Liver (tissue), 9 donors: Measurements from ENCODE around the gene TOMM70. TPM values are rescaled to one million over a fixed set of nuclear protein-coding genes. Genes with fewer than 3 reads are reported as not detected.

ENCODE experiments used
- DNase-seq: peaks from one replicate; pipeline ENCODE4 v3.0.0-alpha.2; 2017; ENCODE audit warnings: low spot score
- H3K27ac ChIP-seq, 2 donors: one replicate each; pipeline ENCODE4 v1.7.0; 2013; ENCODE audit warnings: inconsistent platforms in 2 of 2, low read length in 2 of 2, control low read depth in 1 of 2, low read depth in 1 of 2, mild to moderate bottlenecking in 1 of 2
- H3K27me3 ChIP-seq, 4 donors: one replicate each; pipeline versions ENCODE4 v1.6.1 to v1.7.0; 2013; ENCODE audit warnings: low read length in 3 of 4, inconsistent platforms in 1 of 4, mild to moderate bottlenecking in 1 of 4, moderate library complexity in 1 of 4; ENCODE audit not compliant: control insufficient read depth in 4 of 4, insufficient read depth in 4 of 4
- H3K36me3 ChIP-seq, 4 donors: one replicate each; pipeline versions ENCODE4 v1.6.1 to v1.7.0; 2013; ENCODE audit warnings: low read length in 3 of 4, mild to moderate bottlenecking in 3 of 4, low read depth in 1 of 4, moderate library complexity in 1 of 4; ENCODE audit not compliant: control insufficient read depth in 4 of 4, insufficient read depth in 3 of 4
- H3K4me1 ChIP-seq, 4 donors: one replicate each; pipeline versions ENCODE4 v1.6.1 to v1.7.0; 2013; ENCODE audit warnings: low read length in 3 of 4, mild to moderate bottlenecking in 3 of 4, moderate library complexity in 1 of 4; ENCODE audit not compliant: control insufficient read depth in 4 of 4, insufficient read depth in 4 of 4
- H3K4me3 ChIP-seq, 3 donors: one replicate each; pipeline versions ENCODE4 v1.6.1 to v1.7.0; 2013; ENCODE audit warnings: low read length in 3 of 3, control low read depth in 1 of 3, low read depth in 1 of 3, mild to moderate bottlenecking in 1 of 3
- H3K9ac ChIP-seq, 2 donors: one replicate each; pipeline ENCODE4 v1.7.0; 2013; ENCODE audit warnings: low read length in 2 of 2, mild to moderate bottlenecking in 2 of 2, moderate library complexity in 2 of 2, control low read depth in 1 of 2, low read depth in 1 of 2
- H3K9me3 ChIP-seq, 4 donors: one replicate each; pipeline versions ENCODE4 v1.6.1 to v1.7.0; 2013; ENCODE audit warnings: low read length in 3 of 4; ENCODE audit not compliant: control insufficient read depth in 4 of 4
- EGR1 ChIP-seq, 2 donors: IDR thresholded peaks; 2 replicates each; pipeline ENCODE4 v1.6.1; 2016 to 2018; ENCODE audit warnings: antibody characterized with exemption in 2 of 2, low read depth in 2 of 2
- FOXA2 ChIP-seq: IDR thresholded peaks from 2 replicates; pipeline ENCODE4 v1.6.1; 2016; ENCODE audit warnings: antibody characterized with exemption
- GABPA ChIP-seq, 2 donors: IDR thresholded peaks in 1 of 2; conservative IDR thresholded peaks in 1 of 2; 2 replicates each; pipeline ENCODE4 v1.6.1; 2016; ENCODE audit warnings: antibody characterized with exemption in 2 of 2, mild to moderate bottlenecking in 1 of 2, moderate library complexity in 1 of 2
- HNF4A ChIP-seq, 2 donors: conservative IDR thresholded peaks; 2 replicates each; pipeline ENCODE4 v1.6.1; 2016; ENCODE audit warnings: antibody characterized with exemption in 2 of 2, mild to moderate bottlenecking in 2 of 2
- JUND ChIP-seq, 2 donors: IDR thresholded peaks; 2 replicates each; pipeline ENCODE4 v1.6.1; 2016; ENCODE audit warnings: antibody characterized with exemption in 2 of 2
- NR2F2 ChIP-seq: IDR thresholded peaks from 2 replicates; pipeline ENCODE4 v1.6.1; 2016; ENCODE audit warnings: antibody characterized with exemption
- RXRA ChIP-seq, 2 donors: IDR thresholded peaks; 2 replicates each; pipeline ENCODE4 v1.6.1; 2017 to 2018; ENCODE audit warnings: antibody characterized with exemption in 2 of 2, mild to moderate bottlenecking in 1 of 2
- SP1 ChIP-seq: IDR thresholded peaks from 2 replicates; pipeline ENCODE4 v1.6.1; 2018; ENCODE audit warnings: antibody characterized with exemption, mild to moderate bottlenecking
- TAF1 ChIP-seq: conservative IDR thresholded peaks from 2 replicates; pipeline ENCODE4 v1.6.1; 2016; ENCODE audit warnings: antibody characterized with exemption, mild to moderate bottlenecking
- YY1 ChIP-seq: IDR thresholded peaks from 2 replicates; pipeline ENCODE4 v1.6.1; 2016; ENCODE audit warnings: antibody characterized with exemption, mild to moderate bottlenecking
- WGBS: extraction: QIAGEN DNeasy Blood & Tissue Kit; methylation state at CpG from one replicate; pipeline ENCODE4 v1.1.7; 2013; 5-methylcytosine and 5-hydroxymethylcytosine counted together
- polyA plus RNA-seq, 2 donors: library from polyadenylated mRNA; stranded (reverse) in 1 of 2; unstranded in 1 of 2; fragments of 200-250 nt in 1 of 2; fragments of >200 nt in 1 of 2; fragmentation: Nextera tagmentation in 1 of 2; extraction: Ambion mirVana in 1 of 2; gene quantifications; one replicate each; pipeline versions ENCODE4 v1.2.1 to v1.2.3, GENCODE V29; 2013 to 2015
- total RNA-seq, 2 donors: library from RNA; depleted of rRNA; stranded (reverse); fragments of >200 nt; gene quantifications; one replicate each; pipeline ENCODE4 v1.2.3, GENCODE V29; 2014
- TF ChIP-seq, protein P1 (sequence below): IDR thresholded peaks from 2 replicates; pipeline ENCODE4 v1.6.1; 2016; ENCODE audit warnings: antibody characterized with exemption, mild to moderate bottlenecking
- TF ChIP-seq, protein P2 (sequence below): IDR thresholded peaks from 2 replicates; pipeline ENCODE4 v1.6.1; 2016; ENCODE audit warnings: antibody characterized with exemption
- TF ChIP-seq, protein P3 (sequence below): IDR thresholded peaks from 2 replicates; pipeline ENCODE4 v1.6.1; 2016; ENCODE audit warnings: antibody characterized with exemption
- TF ChIP-seq, protein P4 (sequence below): IDR thresholded peaks from 2 replicates; pipeline ENCODE4 v1.6.1; 2016; ENCODE audit warnings: antibody characterized with exemption
- donor health status: healthy.
- donor health status: healthy.
- donor health status: healthy.
- donor health status: healthy.
- donor health status: healthy.

TOMM70 gene
- total and polyA plus RNA-seq, 4 donors: 16.7 to 55.8 (median 32.6) TPM

DNA sequence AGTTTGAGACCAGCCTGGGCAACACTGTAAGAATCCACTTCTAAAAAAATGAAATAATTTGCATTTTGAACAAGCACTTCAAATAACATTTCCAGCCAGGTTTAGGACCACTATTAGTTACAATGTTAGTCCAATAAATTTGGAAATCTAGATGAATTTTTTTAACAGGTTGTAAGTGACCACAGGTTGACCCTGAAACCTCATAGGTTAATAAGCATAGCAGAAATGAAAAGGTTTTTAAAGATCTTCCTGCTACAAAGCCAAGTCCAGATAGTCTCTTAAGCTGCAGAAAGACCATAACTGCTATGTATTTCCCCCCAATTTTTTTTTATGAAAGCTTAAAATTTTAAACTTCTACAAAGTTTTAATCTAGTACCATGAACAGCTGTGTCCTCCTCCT is 67.8 kb downstream of the TOMM70 start:
- Histone ChIP-seq H3K27ac (peak overlapping the region; percentile 19 to 59), H3K4me3 (no peak overlapping the region), H3K9ac (peak overlapping the region in 1 of 2 donors; percentile 19), H3K9me3 (no peaks in the 10 kb centered on the region), H3K36me3 (no peaks in the 10 kb centered on the region), H3K27me3 (no peaks in the 10 kb centered on the region), H3K4me1 (peaks cover 4 to 53% (median 35%) of the 10 kb centered on the region in 4 donors)
- TF ChIP-seq TAF1 (no peak), FOXA2 (no peak), HNF4A (conservative IDR thresholded peaks at IDR 0.05) (no peak), NR2F2 (no peak), RXRA (IDR thresholded peaks at IDR 0.05) (no peak), JUND (IDR thresholded peaks at IDR 0.05) (no peak), GABPA (IDR thresholded peaks at IDR 0.05 in 1 of 2, conservative IDR thresholded peaks at IDR 0.05 in 1 of 2) (no peak), YY1 (no peak), EGR1 (IDR thresholded peaks at IDR 0.05; ENCODE audit: low read depth in 2 of 2) (no peak), SP1 (no peak)
- TF ChIP-seq, protein P1, sequence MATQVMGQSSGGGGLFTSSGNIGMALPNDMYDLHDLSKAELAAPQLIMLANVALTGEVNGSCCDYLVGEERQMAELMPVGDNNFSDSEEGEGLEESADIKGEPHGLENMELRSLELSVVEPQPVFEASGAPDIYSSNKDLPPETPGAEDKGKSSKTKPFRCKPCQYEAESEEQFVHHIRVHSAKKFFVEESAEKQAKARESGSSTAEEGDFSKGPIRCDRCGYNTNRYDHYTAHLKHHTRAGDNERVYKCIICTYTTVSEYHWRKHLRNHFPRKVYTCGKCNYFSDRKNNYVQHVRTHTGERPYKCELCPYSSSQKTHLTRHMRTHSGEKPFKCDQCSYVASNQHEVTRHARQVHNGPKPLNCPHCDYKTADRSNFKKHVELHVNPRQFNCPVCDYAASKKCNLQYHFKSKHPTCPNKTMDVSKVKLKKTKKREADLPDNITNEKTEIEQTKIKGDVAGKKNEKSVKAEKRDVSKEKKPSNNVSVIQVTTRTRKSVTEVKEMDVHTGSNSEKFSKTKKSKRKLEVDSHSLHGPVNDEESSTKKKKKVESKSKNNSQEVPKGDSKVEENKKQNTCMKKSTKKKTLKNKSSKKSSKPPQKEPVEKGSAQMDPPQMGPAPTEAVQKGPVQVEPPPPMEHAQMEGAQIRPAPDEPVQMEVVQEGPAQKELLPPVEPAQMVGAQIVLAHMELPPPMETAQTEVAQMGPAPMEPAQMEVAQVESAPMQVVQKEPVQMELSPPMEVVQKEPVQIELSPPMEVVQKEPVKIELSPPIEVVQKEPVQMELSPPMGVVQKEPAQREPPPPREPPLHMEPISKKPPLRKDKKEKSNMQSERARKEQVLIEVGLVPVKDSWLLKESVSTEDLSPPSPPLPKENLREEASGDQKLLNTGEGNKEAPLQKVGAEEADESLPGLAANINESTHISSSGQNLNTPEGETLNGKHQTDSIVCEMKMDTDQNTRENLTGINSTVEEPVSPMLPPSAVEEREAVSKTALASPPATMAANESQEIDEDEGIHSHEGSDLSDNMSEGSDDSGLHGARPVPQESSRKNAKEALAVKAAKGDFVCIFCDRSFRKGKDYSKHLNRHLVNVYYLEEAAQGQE: no peak
- TF ChIP-seq, protein P2, sequence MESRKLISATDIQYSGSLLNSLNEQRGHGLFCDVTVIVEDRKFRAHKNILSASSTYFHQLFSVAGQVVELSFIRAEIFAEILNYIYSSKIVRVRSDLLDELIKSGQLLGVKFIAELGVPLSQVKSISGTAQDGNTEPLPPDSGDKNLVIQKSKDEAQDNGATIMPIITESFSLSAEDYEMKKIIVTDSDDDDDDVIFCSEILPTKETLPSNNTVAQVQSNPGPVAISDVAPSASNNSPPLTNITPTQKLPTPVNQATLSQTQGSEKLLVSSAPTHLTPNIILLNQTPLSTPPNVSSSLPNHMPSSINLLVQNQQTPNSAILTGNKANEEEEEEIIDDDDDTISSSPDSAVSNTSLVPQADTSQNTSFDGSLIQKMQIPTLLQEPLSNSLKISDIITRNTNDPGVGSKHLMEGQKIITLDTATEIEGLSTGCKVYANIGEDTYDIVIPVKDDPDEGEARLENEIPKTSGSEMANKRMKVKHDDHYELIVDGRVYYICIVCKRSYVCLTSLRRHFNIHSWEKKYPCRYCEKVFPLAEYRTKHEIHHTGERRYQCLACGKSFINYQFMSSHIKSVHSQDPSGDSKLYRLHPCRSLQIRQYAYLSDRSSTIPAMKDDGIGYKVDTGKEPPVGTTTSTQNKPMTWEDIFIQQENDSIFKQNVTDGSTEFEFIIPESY: no peak
- TF ChIP-seq, protein P3, sequence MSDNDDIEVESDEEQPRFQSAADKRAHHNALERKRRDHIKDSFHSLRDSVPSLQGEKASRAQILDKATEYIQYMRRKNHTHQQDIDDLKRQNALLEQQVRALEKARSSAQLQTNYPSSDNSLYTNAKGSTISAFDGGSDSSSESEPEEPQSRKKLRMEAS: no peak
- TF ChIP-seq, protein P4, sequence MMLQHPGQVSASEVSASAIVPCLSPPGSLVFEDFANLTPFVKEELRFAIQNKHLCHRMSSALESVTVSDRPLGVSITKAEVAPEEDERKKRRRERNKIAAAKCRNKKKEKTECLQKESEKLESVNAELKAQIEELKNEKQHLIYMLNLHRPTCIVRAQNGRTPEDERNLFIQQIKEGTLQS: no peak
- no peak for DNase-seq

DNA sequence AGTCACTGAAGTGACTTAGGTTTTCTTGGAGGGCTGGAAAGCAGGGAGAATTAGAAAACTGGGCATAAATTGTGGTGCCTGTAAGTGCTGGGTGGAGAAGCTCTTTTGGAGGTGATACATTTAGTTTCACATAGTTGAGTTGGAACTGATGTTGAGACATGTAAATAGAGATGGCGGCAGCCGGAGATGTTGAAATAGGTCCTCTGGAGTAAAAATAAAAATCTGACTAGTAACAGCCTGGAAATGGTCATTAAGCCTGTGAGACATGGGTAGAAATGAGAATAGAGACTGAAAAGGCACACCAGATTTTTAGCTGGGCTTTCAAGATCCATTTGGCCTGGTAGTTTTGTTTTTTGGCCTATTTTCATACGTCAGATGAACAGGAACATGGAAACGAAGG is 69.2 kb downstream of the TOMM70 start:
- WGBS: 77% methylated on average over 4 of the region's 4 CpGs
- TF ChIP-seq YY1 (no peak), TAF1 (no peak), SP1 (no peak)
- TF ChIP-seq, protein P4: no peak
- Histone ChIP-seq H3K36me3 (no peaks in the 10 kb centered on the region), H3K27me3 (no peaks in the 10 kb centered on the region), H3K9me3 (no peaks in the 10 kb centered on the region), H3K27ac (peak overlapping the region in 1 of 2 donors; percentile 44), H3K4me3 (no peak overlapping the region), H3K4me1 (peaks cover 3 to 51% (median 32%) of the 10 kb centered on the region in 4 donors), H3K9ac (no peak overlapping the region)
- DNase-seq: no peak
